Endothelial cell (in vitro differentiated cells): ENCODE data around the gene PAWR. TPM values are rescaled to one million over a fixed set of nuclear protein-coding genes. Genes with fewer than 3 reads are reported as not detected.

ENCODE experiments used
- DNase-seq: peaks from one replicate; pipeline ENCODE4 v3.0.0; 2021; ENCODE audit warnings: low spot score
- H3K27ac Mint-ChIP-seq: one replicate; pipeline ENCODE4 v1.8.0; 2021; ENCODE audit warnings: mixed read lengths, inconsistent platforms; ENCODE audit not compliant: unreplicated experiment
- H3K27me3 Mint-ChIP-seq: one replicate; pipeline ENCODE4 v1.8.0; 2021; ENCODE audit warnings: mild to moderate bottlenecking, moderate library complexity, mixed read lengths, inconsistent platforms; ENCODE audit not compliant: unreplicated experiment
- H3K36me3 Mint-ChIP-seq: one replicate; pipeline ENCODE4 v1.8.0; 2021; ENCODE audit warnings: mild to moderate bottlenecking, low read depth, mixed read lengths, inconsistent platforms; ENCODE audit not compliant: unreplicated experiment
- H3K4me1 Mint-ChIP-seq: one replicate; pipeline ENCODE4 v1.8.0; 2021; ENCODE audit warnings: mild to moderate bottlenecking, mixed read lengths, inconsistent platforms; ENCODE audit not compliant: unreplicated experiment
- H3K4me3 Mint-ChIP-seq: one replicate; pipeline ENCODE4 v1.8.0; 2021; ENCODE audit warnings: mild to moderate bottlenecking, mixed read lengths, inconsistent platforms; ENCODE audit not compliant: unreplicated experiment
- H3K9me3 Mint-ChIP-seq: one replicate; pipeline ENCODE4 v1.8.0; 2021; ENCODE audit warnings: mixed read lengths, inconsistent platforms; ENCODE audit not compliant: unreplicated experiment
- total RNA-seq: library from RNA; stranded (reverse); fragmentation: NEBNext Ultra II Directional; extraction: Animal tissue kit (Norgen Biotek cat#: 25700); gene quantifications from one replicate; pipeline ENCODE4 v1.2.1, GENCODE V29; 2021; ENCODE audit not compliant: unreplicated experiment
- TF ChIP-seq, protein P1 (sequence below): fragments of 200-600 bp; sonication (generic); IDR thresholded peaks from one replicate; pipeline ENCODE4 v1.5.0; 2021; ENCODE audit warnings: antibody characterized with exemption; ENCODE audit not compliant: unreplicated experiment

The PAWR gene
- total RNA-seq, 1 donor from 2014 or later: 92.3 TPM

DNA sequence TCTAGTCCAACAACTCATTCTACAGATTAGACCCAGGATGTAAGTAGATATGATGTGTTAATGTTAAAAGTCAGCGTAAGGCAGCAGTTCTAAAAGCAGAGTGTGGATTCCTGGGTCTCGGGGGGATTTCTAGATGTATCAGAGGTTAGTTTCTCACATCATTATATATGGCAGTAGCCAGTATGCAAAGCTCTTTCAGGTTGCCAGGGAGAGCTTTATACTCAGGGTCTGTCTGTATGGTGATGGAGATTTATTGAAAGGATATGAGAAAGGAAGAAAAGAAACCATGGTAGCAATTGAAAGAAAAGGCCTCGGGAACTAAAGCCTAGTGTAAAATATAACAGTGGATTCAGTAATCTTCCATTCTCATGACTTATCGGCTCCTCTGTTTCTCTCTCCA, 26.2 kb upstream of the PAWR start:
- no peak overlapping the region for H3K4me3 Mint-ChIP-seq
- no peak for DNase-seq
- H3K27ac Mint-ChIP-seq: no peak overlapping the region
- TF ChIP-seq, protein P1, sequence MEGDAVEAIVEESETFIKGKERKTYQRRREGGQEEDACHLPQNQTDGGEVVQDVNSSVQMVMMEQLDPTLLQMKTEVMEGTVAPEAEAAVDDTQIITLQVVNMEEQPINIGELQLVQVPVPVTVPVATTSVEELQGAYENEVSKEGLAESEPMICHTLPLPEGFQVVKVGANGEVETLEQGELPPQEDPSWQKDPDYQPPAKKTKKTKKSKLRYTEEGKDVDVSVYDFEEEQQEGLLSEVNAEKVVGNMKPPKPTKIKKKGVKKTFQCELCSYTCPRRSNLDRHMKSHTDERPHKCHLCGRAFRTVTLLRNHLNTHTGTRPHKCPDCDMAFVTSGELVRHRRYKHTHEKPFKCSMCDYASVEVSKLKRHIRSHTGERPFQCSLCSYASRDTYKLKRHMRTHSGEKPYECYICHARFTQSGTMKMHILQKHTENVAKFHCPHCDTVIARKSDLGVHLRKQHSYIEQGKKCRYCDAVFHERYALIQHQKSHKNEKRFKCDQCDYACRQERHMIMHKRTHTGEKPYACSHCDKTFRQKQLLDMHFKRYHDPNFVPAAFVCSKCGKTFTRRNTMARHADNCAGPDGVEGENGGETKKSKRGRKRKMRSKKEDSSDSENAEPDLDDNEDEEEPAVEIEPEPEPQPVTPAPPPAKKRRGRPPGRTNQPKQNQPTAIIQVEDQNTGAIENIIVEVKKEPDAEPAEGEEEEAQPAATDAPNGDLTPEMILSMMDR: no peak
- H3K9me3 Mint-ChIP-seq: no peaks in the 10 kb centered on the region
- peaks cover 3% of the 10 kb centered on the region for H3K36me3 Mint-ChIP-seq
- peaks cover 2% of the 10 kb centered on the region for H3K27me3 Mint-ChIP-seq
- no peaks in the 10 kb centered on the region for H3K4me1 Mint-ChIP-seq

- no peak for DNase-seq
- H3K27me3 Mint-ChIP-seq: peaks cover 2% of the 10 kb centered on the region
- TF ChIP-seq, protein P1: no peak
- no peak overlapping the region for H3K4me3 Mint-ChIP-seq
- H3K4me1 Mint-ChIP-seq: no peaks in the 10 kb centered on the region
- H3K36me3 Mint-ChIP-seq: peaks cover 3% of the 10 kb centered on the region
- no peak overlapping the region for H3K27ac Mint-ChIP-seq
- no peaks in the 10 kb centered on the region for H3K9me3 Mint-ChIP-seq
Observed at GRCh38 chr12:79715308-79715707, 24.5 kb upstream of the PAWR start.

DNA sequence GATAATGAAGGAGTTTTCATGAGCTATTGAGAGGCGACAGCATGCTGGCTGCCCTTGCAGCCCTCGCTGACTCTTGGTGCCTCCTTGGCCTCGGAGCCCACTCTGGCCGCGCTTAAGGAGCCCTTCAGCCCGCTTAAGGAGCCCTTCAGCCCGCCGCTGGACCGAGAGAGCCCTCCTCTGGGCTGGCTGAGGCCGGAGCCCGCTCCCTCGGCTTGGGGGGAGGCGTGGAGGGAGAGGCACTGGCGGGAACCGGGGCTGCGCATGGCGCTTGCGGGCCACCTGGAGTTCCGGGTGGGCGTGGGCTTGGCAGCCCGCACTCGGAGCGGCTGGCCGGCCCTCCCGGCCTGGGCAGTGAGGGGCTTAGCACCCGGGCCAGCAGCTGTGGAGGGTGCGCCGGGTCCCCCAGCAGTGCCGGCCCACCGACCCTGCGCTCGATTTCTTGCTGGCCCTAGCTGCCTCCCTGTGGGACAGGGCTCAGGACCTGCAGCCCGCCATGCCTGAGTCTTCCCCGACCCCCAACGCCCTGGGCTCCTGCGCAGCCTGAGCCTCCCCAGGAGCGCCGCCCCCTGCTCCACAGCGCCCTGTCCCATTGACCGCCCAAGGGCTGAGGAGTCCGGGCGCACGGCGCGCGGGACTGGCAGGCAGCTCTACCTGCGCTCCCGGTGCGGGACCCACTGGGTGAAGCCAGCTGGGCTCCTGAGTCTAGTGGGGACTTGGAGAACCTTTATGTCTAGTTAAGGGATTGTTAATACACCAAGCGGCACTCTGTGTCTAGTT, 20.1 kb upstream of the PAWR start:
- Mint-ChIP-seq H3K4me1 (no peaks in the 10 kb centered on the region), H3K4me3 (no peak overlapping the region), H3K27me3 (peaks cover 4% of the 10 kb centered on the region), H3K9me3 (no peaks in the 10 kb centered on the region), H3K27ac (no peak overlapping the region), H3K36me3 (peaks cover 3% of the 10 kb centered on the region)
- DNase-seq: no peak
- TF ChIP-seq, protein P1: no peak

DNA sequence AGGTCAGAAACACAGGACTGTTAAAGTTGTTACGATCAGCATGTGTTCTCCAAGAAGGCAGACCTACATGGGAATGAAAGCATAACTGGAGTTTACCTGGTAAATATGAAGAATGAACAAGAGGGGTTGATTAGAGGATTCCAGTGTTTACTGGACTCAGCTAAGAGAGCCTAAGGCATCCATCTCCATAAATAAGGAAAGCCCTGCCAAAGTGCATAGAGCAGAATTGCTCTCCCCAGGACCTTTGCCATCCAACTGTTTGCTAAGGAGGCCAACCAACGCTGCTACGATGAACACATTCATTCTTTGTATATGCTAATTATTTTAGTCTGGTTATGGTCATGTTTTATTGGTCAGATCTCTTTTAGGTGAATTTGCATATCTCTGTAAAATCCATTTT, 17.1 kb upstream of the PAWR start:
- peaks cover 4% of the 10 kb centered on the region for H3K27me3 Mint-ChIP-seq
- H3K4me3 Mint-ChIP-seq: no peak overlapping the region
- TF ChIP-seq, protein P1: no peak
- no peaks in the 10 kb centered on the region for H3K9me3 Mint-ChIP-seq
- no peaks in the 10 kb centered on the region for H3K4me1 Mint-ChIP-seq
- H3K36me3 Mint-ChIP-seq: peaks cover 3% of the 10 kb centered on the region
- no peak overlapping the region for H3K27ac Mint-ChIP-seq
- DNase-seq: no peak

GRCh38 chr12:79706676-79707075, 15.9 kb upstream of the PAWR start:
- TF ChIP-seq, protein P1: no peak
- no peaks in the 10 kb centered on the region for H3K36me3 Mint-ChIP-seq
- no peak overlapping the region for H3K4me3 Mint-ChIP-seq
- no peaks in the 10 kb centered on the region for H3K9me3 Mint-ChIP-seq
- no peak overlapping the region for H3K27ac Mint-ChIP-seq
- H3K27me3 Mint-ChIP-seq: peaks cover 4% of the 10 kb centered on the region
- no peaks in the 10 kb centered on the region for H3K4me1 Mint-ChIP-seq
- DNase-seq: no peak
